ENCODE data around the gene LMBRD2. TPM values are rescaled to one million over a fixed set of nuclear protein-coding genes. Genes with fewer than 3 reads are reported as not detected.
A peak's percentile ranks its signal among the peaks of the same experiment; 100 is the strongest.

LMBRD2 gene
- total and polyA plus RNA-seq, 9 of the 15 experiments (the other 6 are each of a cell fraction or from before 2014, with no cell fraction given), result 2.1 to 24.2 (median 10.6) TPM

- Histone ChIP-seq H2AFZ (ENCODE audit: low read depth, low read length) (no peak overlapping the region), H3K4me3 (no peak overlapping the region), H4K20me1 (replicated peaks; ENCODE audit: control insufficient read depth, insufficient read depth, low read length) (no peaks in the 10 kb centered on the region), H3K4me2 (ENCODE audit: insufficient read depth, low read length) (no peak overlapping the region), H3K27me3 (ENCODE audit: control insufficient read depth in 2 of 2, insufficient read depth in 2 of 2, low read length in 2 of 2) (no peaks in the 10 kb centered on the region), H3K27ac (ENCODE audit: extremely low read depth, low read depth, low read length) (no peak overlapping the region), H3K9ac (ENCODE audit: insufficient read depth in 1 of 2, low read depth in 2 of 2, low read length in 2 of 2) (no peak overlapping the region), H3K9me3 (replicated peaks; ENCODE audit: control insufficient read depth, insufficient read depth, low read depth, low read length) (no peaks in the 10 kb centered on the region), H3K36me3 (ENCODE audit: control insufficient read depth, insufficient read depth, low read length) (peaks cover 9% of the 10 kb centered on the region; the same call in 2 of the 3 replicates), H3K79me2 (ENCODE audit: control insufficient read depth, insufficient read depth, low read length) (no peaks in the 10 kb centered on the region), H3K9me1 (ENCODE audit: control insufficient read depth, insufficient read depth, low read length) (no peaks in the 10 kb centered on the region), H3K4me1 (replicated peaks in 1 of 2; ENCODE audit: control insufficient read depth in 2 of 2, insufficient read depth in 2 of 2, low read length in 2 of 2) (no peaks in the 10 kb centered on the region)
- DNase-seq (ENCODE audit: extremely low read depth in 1 of 4, low spot score in 3 of 4), result no peak
- ChIA-PET POLR2A (no interaction called here), CTCF (ENCODE audit: low intra/inter-chr PET ratio) (no interaction called here)
- no peak for TF ChIP-seq ZFP91 (CRISPR knock-in tag; IDR thresholded peaks at IDR 0.05)
- no peak for TF ChIP-seq BCOR (IDR thresholded peaks at IDR 0.05)
- no peak for TF ChIP-seq HCFC1 (IDR thresholded peaks at IDR 0.05; ENCODE audit: low read depth, low read length)
- no peak for TF ChIP-seq MCM3 (IDR thresholded peaks at IDR 0.05)
- TF ChIP-seq SIN3A (IDR thresholded peaks at IDR 0.05; ENCODE audit: borderline replicate concordance in 2 of 2, control insufficient read depth in 1 of 2, low read depth in 2 of 2, low read length in 2 of 2), result no peak
- no TSS peak for BruUV-seq (replicated peaks)
- intact Hi-C loops (cut with micrococcal nuclease) (no loop called here), in situ Hi-C loops (cut with MboI) (no loop called here)
- WGBS (ENCODE audit: insufficient coverage, low coverage, missing lambda C conversion rate), result 72% methylated on average over 3 of the region's 3 CpGs
- ATAC-seq, result no peak
- no peak for FAIRE-seq
Measured at GRCh38 chr5:36099748-36100147, 51.9 kb downstream of the LMBRD2 start.

GRCh38 chr5:36096486-36096885 lies 55.2 kb downstream of the LMBRD2 start:
- H3K9me1 ChIP-seq (ENCODE audit: control insufficient read depth, insufficient read depth, low read length), result no peaks in the 10 kb centered on the region
- POLR2A ChIA-PET, result no interaction called here
- CTCF ChIA-PET (ENCODE audit: low intra/inter-chr PET ratio), result no interaction called here
- H2AFZ ChIP-seq (ENCODE audit: low read depth, low read length), result no peak overlapping the region
- no peaks in the 10 kb centered on the region for H3K36me3 ChIP-seq (ENCODE audit: control insufficient read depth, insufficient read depth, low read length)
- no peak overlapping the region for H3K4me3 ChIP-seq
- no peak for ATAC-seq
- TF ChIP-seq KDM1A (IDR thresholded peaks at IDR 0.05) (no peak), ZNF324 (CRISPR knock-in tag; IDR thresholded peaks at IDR 0.05) (no peak), STAT5B (CRISPR knock-in tag; IDR thresholded peaks at IDR 0.05) (no peak), MAFG (tag; conservative IDR thresholded peaks at IDR 0.05) (no peak), ZNF655 (CRISPR knock-in tag; IDR thresholded peaks at IDR 0.05) (no peak), ZNF76 (CRISPR knock-in tag; IDR thresholded peaks at IDR 0.05; ENCODE audit: borderline replicate concordance) (no peak), CBX5 (IDR thresholded peaks at IDR 0.05; ENCODE audit: borderline replicate concordance, low read depth) (no peak), TCF3 (CRISPR knock-in tag; IDR thresholded peaks at IDR 0.05) (no peak), KAT2B (IDR thresholded peaks at IDR 0.05; ENCODE audit: low read depth, low read length) (no peak), ADNP (tag; IDR thresholded peaks at IDR 0.05) (no peak), POLR2B (IDR thresholded peaks at IDR 0.05; ENCODE audit: low read depth, partially characterized antibody) (no peak), CBX8 (IDR thresholded peaks at IDR 0.05; ENCODE audit: borderline replicate concordance, extremely low read depth, low read depth, low read length, poor library complexity, severe bottlenecking) (no peak)
- H3K79me2 ChIP-seq (ENCODE audit: control insufficient read depth, insufficient read depth, low read length), result no peaks in the 10 kb centered on the region
- no peak overlapping the region for H3K9ac ChIP-seq (ENCODE audit: insufficient read depth in 1 of 2, low read depth in 2 of 2, low read length in 2 of 2)
- no TSS peak for BruUV-seq (replicated peaks)
- no peak overlapping the region for H3K4me2 ChIP-seq (ENCODE audit: insufficient read depth, low read length)
- intact Hi-C loops (cut with micrococcal nuclease), result no loop called here
- H3K27me3 ChIP-seq (ENCODE audit: control insufficient read depth in 2 of 2, insufficient read depth in 2 of 2, low read length in 2 of 2), result no peaks in the 10 kb centered on the region
- peak; percentile 48 for FAIRE-seq
- H4K20me1 ChIP-seq (replicated peaks; ENCODE audit: control insufficient read depth, insufficient read depth, low read length), result no peaks in the 10 kb centered on the region
- no peaks in the 10 kb centered on the region for H3K9me3 ChIP-seq (replicated peaks; ENCODE audit: control insufficient read depth, insufficient read depth, low read depth, low read length)
- H3K4me1 ChIP-seq (replicated peaks in 1 of 2; ENCODE audit: control insufficient read depth in 2 of 2, insufficient read depth in 2 of 2, low read length in 2 of 2), result no peaks in the 10 kb centered on the region
- no peak overlapping the region for H3K27ac ChIP-seq (ENCODE audit: extremely low read depth, low read depth, low read length)
- in situ Hi-C loops (cut with MboI), result no loop called here
- DNase-seq (ENCODE audit: extremely low read depth in 1 of 4, low spot score in 3 of 4), result no peak
